Choroid plexus epithelial cell (primary cell): ENCODE data around the gene CCDC74B.
A peak's percentile ranks its signal among the peaks of the same experiment; 100 is the strongest.
"Not testable (repeated sequence)": the region's sequence is repeated elsewhere in the genome, so short reads cannot be mapped to it uniquely, and the experiment has no call there.

Experiments
- DNase-seq: peaks from one replicate; pipeline ENCODE4 v3.0.0-alpha.2; 2010; ENCODE audit warnings: low read depth
- H3K4me3 ChIP-seq: 2 replicates; pipeline ENCODE4 v1.5.1; 2011; ENCODE audit warnings: low read depth, mild to moderate bottlenecking, control low read depth, low read length, moderate library complexity
- TF ChIP-seq, protein P1 (sequence below): conservative IDR thresholded peaks from 2 replicates; pipeline ENCODE4 v1.5.1; 2011; ENCODE audit warnings: low read depth, mild to moderate bottlenecking, control low read depth, inconsistent platforms, low read length, moderate library complexity

CCDC74B gene

DNA sequence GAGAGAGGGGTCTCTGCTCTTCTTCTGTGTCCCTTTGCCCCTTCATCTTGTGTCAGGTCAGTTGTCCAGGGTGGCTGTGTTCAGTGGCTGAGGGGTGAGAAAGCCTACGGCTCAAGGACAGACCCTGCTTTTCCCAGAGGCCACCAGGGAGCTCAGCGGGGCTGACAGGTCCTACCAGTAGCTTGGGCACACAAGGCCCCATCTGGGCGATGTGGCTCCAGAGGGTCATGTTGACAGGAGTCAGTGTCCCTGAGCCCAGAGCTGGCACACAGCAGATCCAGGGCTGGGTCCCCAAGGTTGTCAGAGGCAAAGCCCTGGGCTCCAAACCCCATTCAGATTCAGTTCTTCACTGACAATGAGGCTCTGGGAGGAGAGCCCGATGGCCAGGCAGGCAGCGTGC, 7.8 kb downstream of the CCDC74B start:
- not testable (repeated sequence) for DNase-seq, H3K4me3 ChIP-seq

GRCh38 chr2:130136546-130136945, 8.4 kb downstream of the CCDC74B start:
- not testable (repeated sequence) for H3K4me3 ChIP-seq, DNase-seq

- no peak overlapping the region for H3K4me3 ChIP-seq
- no peak for DNase-seq
- TF ChIP-seq, protein P1, sequence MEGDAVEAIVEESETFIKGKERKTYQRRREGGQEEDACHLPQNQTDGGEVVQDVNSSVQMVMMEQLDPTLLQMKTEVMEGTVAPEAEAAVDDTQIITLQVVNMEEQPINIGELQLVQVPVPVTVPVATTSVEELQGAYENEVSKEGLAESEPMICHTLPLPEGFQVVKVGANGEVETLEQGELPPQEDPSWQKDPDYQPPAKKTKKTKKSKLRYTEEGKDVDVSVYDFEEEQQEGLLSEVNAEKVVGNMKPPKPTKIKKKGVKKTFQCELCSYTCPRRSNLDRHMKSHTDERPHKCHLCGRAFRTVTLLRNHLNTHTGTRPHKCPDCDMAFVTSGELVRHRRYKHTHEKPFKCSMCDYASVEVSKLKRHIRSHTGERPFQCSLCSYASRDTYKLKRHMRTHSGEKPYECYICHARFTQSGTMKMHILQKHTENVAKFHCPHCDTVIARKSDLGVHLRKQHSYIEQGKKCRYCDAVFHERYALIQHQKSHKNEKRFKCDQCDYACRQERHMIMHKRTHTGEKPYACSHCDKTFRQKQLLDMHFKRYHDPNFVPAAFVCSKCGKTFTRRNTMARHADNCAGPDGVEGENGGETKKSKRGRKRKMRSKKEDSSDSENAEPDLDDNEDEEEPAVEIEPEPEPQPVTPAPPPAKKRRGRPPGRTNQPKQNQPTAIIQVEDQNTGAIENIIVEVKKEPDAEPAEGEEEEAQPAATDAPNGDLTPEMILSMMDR = no peak
Measured at GRCh38 chr2:130135692-130136541, 9.0 kb downstream of the CCDC74B start.

- not testable (repeated sequence) for DNase-seq, H3K4me3 ChIP-seq
Measured at GRCh38 chr2:130129120-130129829, 15.6 kb downstream of the CCDC74B start, which contains the start of gene POTEF. Gene POTEF, minus strand, starts transcription at chr2:130129222. Its CDS starts 8,707 bp downstream, at chr2:130120515.

GRCh38 chr2:130128464-130128863, 16.4 kb downstream of the CCDC74B start:
- DNase-seq, H3K4me3 ChIP-seq: not testable (repeated sequence)

GRCh38 chr2:130127726-130128125, 17.2 kb downstream of the CCDC74B start:
- not testable (repeated sequence) for DNase-seq, H3K4me3 ChIP-seq

DNA sequence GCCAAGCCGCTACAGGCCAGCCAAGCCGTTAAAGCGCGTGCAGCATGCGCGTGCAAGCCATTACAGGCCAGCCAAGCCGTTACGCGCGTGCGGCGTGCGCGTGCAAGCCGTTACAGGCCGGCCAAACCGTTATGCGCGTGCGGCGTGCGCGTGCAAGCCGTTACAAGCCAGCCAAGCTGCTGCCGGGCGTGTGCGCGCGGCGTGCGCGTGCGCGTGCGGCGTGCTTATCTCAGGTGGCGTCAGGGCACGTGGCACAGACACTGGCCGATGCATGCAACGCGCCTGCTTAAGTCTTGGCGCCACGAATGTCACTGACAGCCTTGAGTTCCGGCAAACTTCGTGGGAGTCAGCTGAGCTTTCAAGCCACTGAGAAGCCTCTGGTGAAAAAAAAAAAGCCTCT, 24.0 kb downstream of the CCDC74B start:
- not testable (repeated sequence) for H3K4me3 ChIP-seq

DNA sequence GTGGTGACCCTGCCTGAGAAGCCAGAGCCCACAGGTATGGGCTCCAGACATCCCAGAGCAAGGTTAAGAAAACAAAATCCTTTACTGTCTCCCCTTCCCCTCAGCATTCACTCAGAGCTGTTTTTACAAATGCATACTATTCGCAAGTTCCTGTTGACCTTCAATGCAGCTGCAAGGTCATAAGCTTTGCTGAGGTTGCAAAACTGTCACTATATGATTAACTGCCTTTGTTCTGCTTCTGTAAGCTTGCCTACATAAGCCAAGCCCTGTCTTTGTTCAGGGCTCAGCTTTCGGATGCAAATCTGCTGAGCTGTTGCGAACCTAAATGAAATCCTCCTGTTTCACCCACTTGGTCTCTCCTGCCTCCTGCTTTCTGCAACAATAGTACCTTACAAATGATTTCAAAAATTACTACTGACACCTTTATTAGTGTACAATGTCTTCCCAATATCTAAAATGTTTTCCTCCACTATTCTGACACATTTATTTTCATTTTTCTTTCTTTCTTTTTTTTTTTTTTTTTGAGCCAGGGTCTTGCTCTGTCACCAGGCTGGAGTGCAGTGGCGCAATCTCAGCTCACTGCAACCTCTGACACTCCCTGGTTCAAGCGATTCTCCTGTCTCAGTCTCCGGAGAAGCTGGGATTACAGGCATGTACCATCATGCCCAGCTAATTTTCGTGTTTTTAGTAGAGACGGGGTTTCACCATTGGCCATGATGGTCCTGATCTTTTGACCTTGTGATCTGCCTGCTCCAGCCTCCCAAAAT, 42.1 kb downstream of the CCDC74B start:
- DNase-seq = peak; percentile 0
- not testable (repeated sequence) for H3K4me3 ChIP-seq

More for the DNA sequence above, 24.0 kb downstream of the CCDC74B start:
- not testable (repeated sequence) for DNase-seq
